NCI-H526 treated with DMSO at 0.1 percent for 48 hours (cell line): ENCODE results near the gene WDR64.

Experiments
- DNase-seq: peaks from one replicate; lab custom pipeline; 2025; lab: John Stamatoyannopoulos, UW

The WDR64 gene

DNA sequence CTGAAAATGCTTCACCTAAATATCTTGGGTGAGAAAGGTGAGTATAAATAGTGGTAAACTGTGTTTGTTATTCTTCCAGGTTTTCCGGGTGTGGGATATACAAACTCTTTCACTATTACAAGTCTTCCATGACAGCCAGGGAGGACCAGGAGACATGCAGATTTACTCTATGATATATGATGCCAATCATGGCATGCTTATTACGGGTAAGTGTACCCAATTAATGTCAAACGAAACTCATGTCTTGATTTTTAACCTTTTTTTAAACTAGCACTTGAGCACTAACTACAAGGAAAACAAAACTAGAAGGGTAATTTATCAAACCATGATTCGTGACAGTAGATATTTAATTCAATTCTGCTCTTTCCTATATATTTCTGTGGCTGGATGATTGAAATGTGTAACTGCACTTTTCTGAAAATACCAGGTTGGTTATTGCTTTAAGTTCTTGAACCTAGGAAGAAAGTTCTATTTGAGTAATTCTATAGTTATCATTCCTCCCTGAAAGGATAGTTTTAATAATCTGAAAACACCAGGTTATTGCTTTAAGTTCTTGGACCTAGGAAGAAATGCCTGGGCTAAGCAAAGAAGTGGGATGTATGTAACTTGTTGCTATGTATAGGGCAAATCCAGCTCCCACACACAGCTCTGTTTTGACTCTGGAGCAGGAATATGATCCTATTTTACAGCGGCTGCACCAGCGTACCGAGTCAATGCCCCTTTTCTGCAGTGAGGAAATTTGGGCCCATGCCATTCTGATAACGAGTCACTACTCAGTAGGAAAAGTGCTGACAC lies 86.4 kb downstream of the WDR64 start:
- no peak for DNase-seq

DNA sequence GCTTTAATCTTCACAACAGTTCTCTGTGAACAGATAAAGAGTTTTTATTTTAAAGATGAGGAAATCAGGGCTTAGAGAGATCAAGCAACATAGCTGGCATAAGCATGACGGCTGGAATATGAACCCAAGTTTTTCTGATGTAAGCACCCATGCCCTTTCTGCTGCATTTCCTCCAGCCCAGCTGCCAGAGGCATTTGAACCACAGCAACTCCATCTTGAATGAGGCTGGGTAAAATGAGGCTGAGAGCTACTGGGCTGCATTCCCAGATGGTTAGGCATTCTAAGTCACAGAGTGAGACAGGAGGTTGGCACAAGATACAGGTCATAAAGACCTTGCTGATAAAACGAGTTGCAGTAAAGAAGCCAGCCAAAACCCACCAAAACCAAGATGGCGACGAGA lies 90.0 kb downstream of the WDR64 start:
- no peak for DNase-seq

DNA sequence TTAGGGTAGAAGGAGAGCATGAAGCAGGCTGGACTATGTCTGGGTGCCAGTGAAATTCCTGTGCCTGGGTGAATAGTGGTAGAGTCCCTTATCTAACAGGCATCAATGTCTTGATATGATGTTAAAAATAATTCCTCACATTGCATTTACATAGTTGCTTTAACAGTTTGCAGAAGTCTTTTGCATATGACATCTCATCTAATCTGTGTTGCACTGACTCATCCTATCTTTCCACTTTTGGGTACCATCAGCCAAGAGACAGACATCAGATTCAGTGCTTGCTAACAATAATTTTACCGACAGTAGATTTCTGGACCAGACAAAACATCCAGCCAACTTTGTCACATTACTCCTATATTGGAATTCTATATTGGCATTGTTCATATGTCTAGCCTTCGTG lies 92.5 kb downstream of the WDR64 start:
- no peak for DNase-seq

DNA sequence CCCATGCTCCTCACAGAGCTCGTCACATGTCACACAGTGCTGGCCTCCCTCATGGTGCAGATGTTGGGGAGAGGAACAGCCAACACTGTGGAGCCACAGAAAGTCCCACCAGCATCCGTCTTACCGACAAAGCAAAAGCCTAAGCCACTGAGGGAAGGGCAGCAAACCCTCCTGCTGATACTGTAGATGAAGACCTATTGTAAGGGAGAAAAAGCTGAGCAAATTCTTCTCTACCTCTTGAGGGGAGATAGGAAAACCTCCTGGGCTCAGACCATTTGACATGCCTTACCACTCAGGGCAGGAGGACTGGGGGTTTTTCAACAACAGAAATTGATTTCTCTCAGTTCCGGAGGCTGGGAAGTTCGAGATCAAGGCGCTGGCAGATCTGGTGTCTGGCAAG lies 95.9 kb downstream of the WDR64 start:
- DNase-seq: no peak

DNA sequence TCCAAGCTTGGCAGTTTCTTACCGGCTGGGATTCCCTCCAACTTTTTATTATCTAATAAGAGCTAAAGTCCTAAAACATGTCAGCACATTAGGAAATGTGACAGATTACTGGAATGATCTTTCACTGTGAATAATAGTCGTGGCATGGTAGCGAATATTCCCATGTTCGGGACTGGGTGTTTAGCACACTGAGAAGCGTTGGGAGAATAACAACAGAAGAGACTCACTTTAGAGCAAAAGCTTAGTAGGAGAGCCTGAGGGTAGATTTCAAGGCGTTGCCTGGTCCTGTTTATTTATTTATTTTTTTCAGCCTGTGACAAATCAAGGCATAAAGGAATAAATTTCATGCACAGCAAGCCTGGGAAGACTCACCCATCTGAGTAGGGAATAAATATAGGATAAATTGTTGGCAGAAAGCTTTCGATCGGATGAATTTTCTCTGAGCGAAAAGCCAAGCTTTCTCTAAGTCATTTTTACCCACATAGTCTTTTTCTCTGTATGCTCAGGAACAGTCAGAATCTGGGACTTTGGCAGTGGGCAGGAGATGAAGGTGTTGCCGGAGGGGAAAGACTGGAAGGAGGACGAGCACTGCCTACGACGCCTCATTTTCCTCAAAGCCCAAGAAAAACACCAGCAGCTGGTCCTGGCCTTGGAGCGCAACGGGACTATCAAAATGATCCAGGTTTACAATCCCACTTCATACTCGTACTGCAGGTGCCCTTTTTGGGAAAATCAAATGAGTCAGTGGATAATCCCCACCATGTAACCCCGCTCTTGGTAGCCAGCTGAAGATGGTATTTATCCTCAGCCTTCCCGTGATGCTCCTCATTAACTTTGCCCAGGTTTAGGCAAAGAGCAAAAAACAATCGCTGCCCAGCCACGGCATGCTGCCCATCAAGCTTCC lies 97.2 kb downstream of the WDR64 start:
- no peak for DNase-seq

DNA sequence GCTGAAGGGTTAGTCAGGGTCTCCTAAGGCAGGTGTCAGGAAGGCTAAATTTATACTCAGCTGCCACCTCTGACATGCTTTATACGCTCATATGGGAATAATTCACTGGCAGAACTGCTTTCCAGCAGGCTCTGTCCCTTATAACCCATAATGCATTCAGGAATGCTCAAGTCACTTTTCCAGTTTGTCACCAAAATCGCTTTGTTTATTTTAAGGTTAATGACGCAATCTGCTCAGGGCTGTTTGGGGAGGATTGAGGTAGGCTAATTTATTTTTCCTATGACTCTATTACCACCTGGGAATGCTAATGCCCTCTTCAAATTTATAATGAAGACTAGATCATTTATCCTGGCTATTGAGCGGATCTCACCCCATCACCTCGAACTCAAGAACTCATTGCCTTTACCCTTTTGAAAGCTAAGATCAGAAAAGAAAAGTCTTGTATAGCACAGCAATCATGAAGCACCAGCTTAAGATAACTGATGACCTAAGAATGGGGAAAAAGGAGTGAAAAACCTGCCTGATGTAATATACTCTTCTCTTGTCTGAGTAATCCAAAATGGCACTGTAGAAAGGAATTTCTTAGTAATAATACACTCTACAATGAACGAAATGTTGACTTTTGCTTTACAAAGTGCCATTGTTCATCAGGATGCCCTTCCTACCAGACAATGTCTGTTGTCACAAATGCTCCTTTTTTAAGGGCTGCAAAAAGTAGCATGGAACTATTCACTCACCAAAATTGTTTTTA lies 98.0 kb downstream of the WDR64 start:
- no peak for DNase-seq

DNA sequence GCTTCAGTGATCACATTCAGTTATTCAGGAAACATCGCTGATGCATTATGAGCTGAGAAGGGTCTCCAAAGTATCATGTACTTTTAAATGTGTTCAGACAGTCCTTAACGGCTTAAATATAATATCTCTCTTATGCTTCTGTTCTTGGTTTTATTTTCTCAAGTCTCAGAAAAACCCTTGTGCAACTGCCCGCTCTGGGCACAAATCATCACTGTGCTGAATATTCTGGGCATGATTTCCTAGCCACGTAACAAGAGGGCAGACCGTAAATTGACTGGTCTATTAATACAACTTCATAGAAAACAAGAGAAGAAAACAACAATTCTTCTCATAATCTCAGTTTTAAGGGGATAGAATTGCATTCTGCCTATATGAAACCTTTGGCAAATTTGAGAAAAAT lies 99.4 kb downstream of the WDR64 start:
- DNase-seq: no peak

DNA sequence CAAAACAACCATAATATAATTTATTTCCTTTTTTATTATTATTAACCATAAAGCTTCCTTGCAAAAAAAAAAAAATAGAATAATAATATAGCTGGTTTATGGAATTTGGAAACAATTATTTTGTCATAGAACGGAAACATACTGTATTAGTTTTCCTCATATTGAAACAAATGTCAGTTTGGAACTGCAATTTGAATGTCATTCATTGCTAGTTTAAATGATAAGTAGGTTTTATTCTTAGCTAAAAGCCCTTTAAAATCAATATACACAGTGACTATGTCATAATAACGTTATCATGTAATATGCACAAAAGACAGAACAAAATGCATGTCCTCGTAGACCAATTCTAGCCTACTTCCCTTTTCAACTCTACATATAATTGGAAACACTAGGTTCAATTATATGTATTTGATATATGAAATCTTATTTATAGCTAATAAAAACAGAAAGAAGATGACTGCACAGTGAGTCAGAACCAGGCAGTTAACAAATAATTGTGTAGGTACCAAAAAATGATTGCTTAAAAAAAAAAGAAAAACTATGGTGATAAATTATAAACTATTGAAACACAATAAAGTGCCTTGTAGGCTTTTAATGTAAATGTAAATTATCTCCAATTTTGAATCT lies 110.7 kb downstream of the WDR64 start:
- DNase-seq: no peak

DNA sequence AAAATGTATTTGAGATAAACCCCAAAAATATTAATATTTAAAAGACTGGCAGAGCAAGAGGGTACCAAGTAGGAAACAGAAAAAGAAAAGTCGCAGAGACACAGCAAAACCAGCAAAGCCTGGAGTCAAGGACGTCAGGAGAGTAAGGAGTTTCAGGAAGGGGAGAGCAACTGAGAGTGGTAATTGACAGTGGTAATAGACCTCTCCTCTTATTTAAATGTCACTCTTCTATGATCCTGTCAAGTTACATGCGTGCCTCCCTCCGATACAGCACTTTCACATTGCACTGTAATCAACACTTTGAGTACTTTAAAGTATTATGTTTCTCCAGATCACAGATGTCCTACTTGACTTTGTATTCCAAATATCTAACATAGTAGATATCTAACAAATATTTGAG lies 113.3 kb downstream of the WDR64 start:
- DNase-seq: no peak

DNA sequence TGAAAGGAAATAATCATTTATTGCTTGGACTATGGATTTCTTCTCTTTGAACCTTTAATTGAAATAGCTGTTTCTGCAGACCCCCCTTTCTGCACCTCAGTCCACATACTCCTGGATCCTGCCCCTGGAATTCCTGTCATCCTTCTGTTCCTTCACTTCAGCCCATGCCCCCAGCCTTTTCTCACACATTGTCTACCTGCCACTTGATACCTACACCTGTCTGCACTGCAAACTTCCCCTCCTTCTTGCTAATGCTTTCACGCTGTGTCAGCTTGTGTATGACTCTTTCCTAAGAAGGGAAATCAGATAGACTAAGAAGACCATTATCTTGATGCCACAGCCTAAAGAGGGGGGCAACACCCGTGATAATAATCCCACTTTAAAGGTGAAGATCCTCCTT lies 115.7 kb downstream of the WDR64 start:
- DNase-seq: no peak

DNA sequence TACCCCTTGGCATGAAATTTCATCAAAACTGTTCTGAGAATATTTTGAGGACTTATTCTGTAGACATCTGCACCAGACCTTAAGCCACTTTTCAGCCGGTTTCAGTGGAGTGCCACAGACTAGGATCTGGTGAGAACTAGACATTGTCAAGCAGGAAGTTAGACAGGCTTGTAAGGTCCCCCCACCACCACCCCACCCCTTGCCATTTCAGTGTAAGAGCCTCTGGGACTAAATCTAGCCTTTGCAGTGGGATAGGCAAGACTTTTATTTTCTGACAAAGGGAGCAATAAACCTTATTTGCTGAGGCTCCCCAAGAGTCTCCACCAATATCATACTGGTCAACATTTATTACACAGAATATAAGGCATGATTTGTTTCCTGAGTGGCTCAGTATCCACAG lies 118.0 kb downstream of the WDR64 start:
- no peak for DNase-seq

DNA sequence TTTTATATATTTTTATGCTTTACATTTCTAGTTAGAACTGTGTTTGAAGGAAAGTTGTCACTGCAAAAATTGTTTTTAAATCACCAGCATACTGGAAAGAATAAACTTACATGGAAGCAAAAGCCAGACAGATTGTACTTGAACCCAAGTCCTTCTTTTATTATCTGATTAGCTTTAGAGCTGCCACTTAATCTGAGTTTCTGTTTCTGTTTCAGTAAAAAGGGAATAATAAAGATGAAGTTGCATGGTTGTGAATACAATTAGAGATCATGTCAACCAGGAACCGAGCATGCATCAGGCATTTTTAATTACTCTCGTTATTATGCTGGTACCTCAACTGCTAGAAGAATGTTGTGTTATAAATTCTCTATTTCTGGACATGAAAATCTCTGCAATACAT lies 119.0 kb downstream of the WDR64 start:
- no peak for DNase-seq

DNA sequence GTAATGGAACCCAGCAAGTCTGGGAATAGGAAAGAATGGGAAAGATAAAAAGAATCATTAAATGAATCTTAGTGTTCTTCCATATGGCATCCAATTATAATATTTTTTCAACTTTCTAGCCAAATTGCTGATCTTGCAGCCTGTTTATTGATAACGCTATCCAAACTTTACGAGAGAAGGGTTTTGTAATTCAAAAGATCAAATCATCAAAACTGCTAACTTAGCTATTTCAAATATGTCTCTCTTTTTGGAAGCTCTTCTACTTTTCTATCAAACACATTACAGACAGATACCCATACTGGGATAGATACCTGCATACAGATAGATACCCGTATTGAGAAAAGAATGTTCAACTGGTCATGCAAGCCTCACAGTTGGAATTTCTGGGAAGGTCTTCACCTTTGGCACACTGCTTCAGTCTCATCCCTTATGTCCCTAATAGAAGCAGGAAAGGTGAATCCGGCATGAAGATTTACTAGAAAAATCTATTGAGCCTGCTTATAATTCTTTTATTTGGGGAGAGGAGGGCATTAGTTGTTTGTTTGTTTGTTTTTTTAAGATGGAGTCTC lies 120.9 kb downstream of the WDR64 start:
- no peak for DNase-seq

DNA sequence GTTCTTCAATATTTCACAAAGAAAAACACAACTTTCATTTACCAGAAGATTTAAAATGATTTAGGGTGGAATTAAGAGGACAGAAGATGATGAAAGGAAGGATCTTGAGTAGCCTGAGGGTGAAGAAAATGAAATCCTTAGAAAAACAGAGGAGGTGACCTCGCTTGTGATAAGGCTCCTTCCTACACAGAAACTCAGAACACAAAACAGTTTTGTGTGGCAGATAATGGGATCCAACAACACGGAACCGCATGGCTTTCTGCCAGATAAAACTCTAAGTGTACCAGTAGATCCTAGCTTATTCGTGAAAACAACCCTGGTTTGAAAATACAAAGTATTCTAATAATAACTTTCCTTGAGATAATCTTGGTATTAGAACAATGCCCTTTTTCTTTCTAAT lies 121.9 kb downstream of the WDR64 start:
- DNase-seq: no peak

DNA sequence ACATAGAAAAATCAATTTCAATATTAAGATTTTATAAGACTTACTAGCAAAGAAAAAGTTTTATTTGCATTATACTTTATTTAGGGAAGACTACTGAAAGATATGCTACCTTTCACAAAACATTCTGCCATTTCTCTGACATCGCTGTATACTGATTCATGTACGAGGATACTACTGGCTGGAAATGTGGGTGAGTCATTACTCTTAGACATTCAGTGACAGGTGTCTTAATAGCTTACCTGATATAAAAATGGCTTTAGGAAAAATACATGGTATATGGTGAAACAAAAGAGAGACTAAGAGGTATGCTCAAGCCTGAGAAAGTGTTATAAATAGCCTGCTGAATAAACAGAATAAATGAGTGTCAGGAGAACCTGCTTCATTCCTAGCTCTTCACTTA lies 122.9 kb downstream of the WDR64 start:
- no peak for DNase-seq

DNA sequence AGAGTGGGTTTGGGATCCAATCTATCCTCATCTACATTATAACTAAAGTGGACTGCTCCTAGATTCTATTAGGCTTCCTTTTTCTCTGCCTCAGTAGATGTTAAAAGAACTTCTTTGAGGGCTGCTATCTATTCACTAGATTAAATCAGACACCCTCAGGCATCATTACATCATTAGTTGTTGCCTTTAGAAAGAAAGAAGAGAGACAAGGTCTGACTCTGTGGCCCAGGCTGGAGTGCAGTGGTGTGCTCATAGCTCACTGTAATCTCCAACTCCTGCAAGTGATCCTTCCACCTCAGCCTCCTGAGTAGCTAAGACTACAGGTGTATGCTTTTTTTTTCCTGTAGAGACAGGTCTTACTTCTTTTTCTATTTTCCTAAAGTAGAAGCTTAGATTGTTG lies 124.8 kb downstream of the WDR64 start:
- no peak for DNase-seq

DNA sequence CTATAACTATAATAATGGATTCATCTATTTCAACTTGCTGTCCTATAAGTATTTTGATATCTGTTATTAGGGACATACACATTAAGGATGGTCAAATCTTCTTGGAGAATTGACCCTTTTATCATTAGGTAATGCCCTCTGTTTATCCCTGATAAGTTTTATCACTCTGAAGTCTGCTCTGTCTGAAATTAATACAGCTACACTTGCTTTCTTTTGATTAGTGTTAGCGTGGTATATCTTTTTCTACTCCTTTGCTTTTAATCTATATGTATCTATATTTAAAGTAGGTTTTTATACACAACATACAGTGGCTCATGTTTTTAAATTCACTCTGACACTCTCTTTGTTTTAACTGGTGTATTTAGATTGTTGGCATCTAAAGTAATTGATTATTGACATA lies 126.0 kb downstream of the WDR64 start:
- DNase-seq: no peak

DNA sequence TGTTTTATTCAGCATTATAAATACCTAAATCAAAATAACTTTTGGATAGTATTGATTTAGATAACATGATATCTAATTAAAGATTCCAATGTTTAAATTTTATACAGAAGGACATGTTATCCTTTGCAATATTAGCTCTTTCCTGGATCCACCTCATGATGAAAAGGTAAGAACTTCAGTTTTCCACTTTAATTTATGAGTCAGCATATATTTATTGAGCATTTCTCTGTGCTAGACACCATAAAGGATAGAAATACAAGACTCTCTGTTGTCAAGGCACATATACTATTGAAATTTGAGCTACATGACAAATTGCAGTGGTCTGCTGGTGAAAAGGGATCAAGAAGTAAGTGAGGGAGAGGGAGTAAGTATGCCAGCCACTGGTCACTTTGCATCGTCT lies 127.8 kb downstream of the WDR64 start:
- no peak for DNase-seq

DNA sequence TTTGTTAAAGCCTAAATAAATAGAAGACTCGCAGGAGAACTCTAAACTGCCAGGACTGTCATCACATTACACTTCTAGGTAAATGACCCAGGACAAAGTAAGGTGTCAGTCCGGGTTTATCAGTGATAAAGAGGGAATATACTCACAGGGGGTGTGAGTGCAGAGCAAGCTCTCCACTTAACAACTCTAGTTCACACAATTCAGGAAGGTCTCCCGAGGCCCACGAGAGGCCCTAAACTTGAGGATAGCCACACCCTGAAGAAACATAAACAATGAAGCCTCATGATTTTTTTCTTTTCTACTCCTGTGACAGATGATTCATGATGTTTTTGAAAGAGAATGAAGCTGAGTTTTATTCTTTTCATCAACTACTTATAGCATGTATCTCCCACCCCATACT lies 130.3 kb downstream of the WDR64 start:
- DNase-seq: no peak

DNA sequence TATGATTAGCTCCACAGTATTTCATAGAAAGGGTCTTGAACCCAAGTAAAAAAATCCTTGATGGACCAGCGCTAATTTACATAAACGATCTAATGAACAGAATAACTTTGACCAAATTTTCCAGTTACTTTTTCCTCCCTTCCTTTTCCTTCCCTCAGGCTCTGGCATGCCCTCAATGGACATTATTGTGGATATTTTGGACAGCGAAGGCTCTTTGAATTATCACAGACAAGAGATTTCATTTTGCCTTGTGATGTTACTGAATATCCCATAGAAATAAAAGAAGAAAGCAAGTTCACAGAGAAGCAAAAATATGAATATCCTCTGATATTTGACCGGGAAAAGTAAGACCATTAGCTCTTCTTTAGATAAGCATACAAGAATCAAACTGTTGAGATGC lies 135.6 kb downstream of the WDR64 start:
- no peak for DNase-seq

DNA sequence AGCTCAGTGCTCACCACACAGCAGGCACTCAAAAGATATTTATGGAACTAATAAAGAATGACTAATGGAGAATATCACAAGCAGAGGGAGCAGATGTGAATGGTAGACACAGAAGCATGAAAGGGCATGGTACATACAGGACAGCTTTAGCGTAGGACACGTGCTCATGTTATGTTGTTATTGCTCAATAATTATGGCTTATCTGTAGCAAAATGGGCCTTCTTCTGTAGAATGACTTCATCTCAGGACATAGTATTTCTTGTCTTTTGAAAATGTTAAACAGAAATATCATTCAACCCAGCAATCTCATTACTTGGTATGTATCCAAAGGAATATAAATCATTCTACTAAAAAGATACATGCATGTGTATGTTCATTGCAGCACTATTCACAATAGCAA lies 137.0 kb downstream of the WDR64 start:
- DNase-seq: no peak

DNA sequence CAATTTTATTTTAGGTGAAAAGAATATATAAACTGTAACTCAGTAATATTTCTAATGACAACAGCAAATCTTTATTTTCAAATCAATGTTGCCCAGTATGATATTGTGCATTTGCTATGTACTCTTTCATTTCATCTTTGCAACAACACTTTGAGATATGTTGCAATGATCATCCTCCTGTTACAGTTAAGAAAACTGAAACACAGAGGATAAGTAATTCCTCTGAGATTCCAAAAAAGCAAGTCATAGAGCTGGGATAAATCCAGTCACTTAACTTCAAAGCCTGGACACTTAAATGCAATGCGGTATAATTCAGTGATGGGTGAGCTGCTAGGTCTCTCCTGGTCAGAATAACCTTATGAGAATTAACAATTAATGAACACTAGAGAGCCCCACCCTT lies 147.3 kb downstream of the WDR64 start:
- DNase-seq: no peak
